Epithelial cell of prostate (primary cell): ENCODE results near the gene APLNR.
"Not testable (repeated sequence)": the region's sequence is repeated elsewhere in the genome, so short reads cannot be mapped to it uniquely, and the experiment has no call there.

Experiments used
- DNase-seq: peaks from one replicate; pipeline ENCODE4 v3.0.0-alpha.2; 2011; ENCODE audit warnings: low read depth, low spot score
- H3K27ac ChIP-seq: fragments of 450-650 bp; 2 replicates; pipeline ENCODE4 v1.5.1; 2017; ENCODE audit warnings: mild to moderate bottlenecking

APLNR gene

DNA sequence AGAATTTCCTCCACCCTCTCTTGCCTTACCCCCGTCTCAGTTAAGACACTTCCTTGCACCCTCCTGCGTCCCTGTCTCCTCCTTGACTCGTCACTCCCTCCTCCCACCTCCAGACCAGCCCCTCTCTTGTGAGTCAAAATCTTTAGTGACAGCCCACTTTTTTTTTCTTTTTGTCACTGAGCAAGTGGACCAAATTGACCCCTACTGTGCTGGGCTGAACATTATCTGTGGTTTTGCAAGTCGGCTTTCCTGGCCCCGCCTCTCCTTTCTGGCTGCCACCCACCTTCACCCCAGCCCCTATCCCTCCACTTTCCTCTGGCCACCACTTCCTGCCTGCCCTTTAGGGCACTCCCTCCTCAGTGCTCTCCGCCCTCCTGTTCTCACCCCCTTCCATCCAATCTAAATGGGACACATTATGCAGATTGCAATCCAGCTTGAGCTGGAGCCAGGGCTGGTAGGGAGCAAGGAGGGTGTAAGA lies at the start of gene APLNR:
Gene APLNR, minus strand, starts transcription at position 47 of the 478 bp plus-strand sequence. CDS start 246 bp downstream, outside the sequence.
- DNase-seq, result no peak
- H3K27ac ChIP-seq, result no peak within 1 kb of the TSS

DNA sequence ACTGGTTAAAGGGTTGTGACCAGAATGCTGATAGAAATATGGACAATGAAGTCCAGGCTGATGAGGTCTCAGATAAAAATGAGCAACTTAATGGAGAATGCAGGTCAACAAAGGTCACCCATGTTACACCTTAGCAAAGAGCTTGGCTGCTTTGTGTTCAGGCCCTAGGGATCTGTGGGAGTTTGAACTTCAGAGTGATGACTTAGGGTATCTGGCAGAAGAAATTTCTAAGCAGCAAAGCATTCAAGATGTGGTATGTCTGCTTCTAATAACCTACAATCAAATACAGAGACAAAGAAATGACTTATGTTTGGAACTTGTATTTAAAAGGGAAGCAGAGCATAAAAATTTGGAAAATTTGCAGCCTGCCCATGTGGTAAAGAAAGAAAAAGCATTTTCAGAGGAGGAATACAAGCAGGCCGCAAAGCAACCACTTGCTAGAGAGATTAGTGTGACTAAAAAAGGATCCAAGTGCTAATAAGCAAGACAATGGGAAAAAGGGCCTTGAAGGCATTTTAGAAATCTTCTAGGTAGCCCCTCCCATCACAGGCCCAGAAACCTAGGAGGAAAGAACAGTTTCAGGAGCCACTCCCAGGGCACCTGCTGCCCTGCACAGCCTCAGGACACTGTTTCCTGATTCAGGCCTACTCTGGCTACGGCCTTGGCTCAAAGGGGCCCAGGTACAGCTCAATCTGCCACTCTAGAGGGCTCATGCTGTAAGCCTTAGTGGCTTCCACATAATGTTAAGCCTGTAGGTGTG lies 46.4 kb upstream of the APLNR start:
- DNase-seq, result no peak
- H3K27ac ChIP-seq, result no peak overlapping the region

DNA sequence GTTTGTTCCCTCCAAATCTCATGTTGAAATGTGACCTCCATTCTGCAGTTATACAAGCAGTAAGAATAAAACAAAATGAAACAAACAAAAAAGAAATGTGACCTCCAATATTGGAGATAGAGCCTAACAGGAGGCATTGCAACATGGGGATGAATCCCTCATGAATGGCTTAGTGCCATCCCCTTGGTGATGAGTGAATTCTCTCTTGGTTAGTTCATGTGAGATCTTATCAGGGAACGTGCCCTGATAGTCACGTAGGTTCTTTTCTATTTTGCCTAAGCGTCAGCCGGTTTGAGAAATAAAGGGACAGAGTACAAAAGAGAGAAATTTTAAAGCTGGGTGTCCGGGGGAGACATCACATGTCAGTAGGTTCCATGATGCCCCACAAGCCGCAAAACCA lies 44.5 kb upstream of the APLNR start:
- not testable (repeated sequence) for H3K27ac ChIP-seq, DNase-seq

DNA sequence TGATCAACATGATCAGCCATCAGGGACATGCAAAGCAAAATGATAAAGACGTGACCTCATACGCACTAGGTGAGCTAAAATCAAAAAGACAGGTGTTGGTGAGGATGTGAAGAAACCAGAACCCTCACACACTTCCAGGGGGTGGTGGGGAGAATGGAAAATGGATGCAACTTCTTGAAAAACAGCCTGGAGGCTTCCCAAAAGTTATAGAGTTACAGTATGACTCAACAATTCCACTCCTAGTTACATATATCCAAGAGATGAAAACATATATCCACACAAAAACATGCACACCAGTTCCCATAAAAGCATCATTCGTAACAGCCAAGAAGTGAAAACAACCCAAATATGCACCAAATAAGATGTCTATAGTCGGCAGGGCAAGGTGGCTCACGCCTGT lies 42.1 kb upstream of the APLNR start:
- H3K27ac ChIP-seq, result peak overlapping the region; percentile 96
- DNase-seq, result no peak

DNA sequence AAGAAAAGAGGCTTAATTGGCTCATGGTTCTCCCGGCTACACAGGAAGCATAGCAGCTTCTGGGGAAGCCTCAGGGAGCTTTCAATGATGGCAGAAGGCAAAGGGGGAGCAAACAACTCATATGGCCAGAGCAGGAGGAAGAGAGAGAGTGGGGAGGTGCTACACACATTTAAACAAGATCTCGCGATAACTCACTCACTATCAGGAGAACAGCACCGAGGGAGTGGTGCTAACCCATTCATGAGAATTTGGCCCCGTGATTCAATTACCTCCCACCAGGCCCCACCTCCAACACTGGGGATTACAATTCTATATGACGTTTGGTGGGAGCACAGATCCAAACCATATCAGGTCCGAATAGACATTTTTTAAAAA lies 41.7 kb upstream of the APLNR start:
- H3K27ac ChIP-seq, result peak overlapping the region; percentile 96

DNA sequence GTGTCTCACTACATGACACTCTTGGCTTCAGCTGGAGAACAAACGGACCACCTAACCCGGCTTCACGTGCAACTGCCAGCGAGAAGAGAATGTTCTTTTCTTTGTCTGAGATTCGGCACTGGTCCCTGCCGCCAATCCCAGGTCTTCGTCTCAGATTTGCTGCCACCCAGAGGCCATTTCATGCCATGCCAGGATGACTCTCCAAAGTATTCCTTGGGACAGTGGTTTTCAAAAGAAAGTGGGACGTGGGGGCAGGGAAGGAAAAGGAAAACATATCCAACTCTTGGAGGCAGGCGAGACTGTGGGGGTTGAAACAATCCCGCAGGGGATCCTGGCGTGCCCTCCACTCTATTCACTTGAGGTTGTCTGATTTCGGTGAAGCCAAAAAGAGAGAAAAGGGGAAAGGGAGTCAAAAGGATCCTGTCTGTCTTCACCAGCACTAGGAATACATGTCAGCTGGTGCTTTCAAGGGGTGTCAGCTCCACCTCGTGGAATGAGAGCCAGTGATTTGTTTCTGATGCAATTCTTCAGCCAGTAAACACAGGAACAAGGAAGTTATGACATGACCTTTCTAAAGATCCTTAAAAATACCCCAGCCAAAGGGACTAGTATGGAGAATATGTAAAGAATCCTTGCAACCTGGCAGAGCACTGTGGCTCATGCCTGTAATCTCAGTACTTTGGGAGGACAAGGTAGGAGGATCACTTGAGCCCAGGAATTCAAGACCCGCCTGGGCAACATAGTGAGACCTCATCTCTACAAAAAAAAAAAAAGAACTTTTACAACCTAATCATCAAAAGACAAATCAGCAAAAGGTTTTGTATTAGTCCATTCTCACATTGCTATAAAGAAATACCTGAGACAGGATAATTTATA lies 41.0 kb upstream of the APLNR start:
- DNase-seq, result peak; percentile 73
- H3K27ac ChIP-seq, result peak overlapping the region; percentile 96

More for the DNA sequence above, 41.7 kb upstream of the APLNR start:
- no peak for DNase-seq

DNA sequence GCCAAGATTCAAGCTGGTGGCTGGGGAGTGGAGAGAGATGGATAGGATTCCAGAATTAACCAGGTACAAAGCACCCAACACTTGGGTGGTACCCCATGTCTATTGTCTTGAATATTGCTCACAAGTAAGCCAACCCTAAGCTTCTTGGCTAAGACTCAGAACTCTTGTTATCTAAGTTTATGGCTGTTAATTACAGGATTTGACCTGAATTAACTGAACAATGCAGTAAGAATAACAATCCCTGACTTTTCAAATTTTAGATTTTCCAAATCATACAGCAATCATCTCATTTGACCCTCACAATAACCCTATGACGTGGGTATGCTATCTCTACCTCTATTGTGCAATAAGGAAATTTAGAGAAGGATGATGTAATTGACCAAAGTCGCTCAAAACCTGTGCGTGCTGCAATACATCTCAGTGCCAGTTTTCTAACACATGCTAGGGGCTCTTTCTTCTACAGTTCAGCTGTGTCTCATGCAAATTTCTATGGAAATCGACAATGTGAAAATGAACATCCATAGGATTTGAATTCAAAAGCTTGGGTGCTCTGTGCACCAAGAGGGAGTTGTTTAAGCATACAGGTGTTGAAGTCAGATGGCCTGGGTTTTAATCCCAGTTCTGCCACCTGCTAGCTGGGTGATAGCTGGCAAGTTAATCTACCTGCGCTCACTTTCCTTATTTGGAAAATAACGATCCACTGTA lies 40.1 kb upstream of the APLNR start:
- no peak for DNase-seq
- peak overlapping the region; percentile 96 for H3K27ac ChIP-seq

DNA sequence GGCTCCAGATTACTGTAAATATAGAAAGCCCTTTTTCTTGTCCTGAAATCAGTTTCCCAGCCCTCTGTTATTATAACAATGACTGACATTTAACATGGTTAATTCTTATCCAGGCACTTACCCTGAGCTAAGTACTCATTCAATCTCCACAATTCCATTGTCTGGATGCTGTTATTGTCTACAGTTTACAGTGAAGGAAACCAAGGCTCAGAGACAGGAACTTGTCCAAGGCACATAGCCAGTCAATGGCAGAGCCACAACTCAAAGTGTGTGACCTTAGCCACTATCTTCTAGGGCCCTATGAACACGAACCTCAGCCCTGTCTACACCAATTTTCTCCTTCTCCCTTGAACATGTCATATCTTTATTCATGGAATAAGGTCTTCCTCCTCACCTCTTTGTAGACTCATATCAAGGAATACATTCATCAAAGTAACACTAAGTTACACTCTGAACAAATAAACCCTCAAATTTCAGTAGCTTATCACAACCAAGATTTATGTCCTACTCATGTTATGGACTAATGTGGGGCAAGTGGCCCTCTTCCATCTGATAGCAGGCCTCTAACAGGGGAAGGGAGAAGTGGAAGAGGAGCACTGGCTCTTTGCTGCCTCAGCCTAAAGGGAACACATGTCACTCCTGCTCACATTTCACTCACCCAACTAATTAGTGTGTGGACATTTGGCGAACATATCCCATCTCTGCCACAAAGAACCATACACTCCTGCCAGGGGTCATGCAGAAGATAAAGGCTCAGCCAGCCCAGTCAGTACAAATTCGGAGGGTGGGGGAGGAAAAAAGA lies 39.3 kb upstream of the APLNR start:
- H3K27ac ChIP-seq, result peak overlapping the region; percentile 96
- DNase-seq, result no peak

DNA sequence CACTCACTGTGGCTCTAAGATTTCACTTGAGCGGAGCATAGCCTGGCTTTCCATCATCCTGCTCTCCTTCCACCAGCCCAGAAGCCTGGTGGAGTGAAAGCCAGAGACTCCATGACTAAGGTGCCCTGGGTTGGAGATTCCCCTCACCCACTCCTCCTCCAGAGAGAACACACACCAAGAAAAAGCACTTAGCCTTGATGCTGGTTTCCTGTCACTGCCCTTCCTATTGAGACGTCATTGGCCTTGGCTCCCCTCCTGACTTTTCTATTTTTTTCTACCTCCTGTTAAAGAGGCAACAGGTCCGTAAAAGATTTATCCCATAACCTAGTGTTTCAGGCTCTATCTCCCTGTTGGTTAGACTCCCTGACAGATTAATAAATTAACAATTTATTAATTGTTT lies 38.5 kb upstream of the APLNR start:
- no peak overlapping the region for H3K27ac ChIP-seq
- no peak for DNase-seq

DNA sequence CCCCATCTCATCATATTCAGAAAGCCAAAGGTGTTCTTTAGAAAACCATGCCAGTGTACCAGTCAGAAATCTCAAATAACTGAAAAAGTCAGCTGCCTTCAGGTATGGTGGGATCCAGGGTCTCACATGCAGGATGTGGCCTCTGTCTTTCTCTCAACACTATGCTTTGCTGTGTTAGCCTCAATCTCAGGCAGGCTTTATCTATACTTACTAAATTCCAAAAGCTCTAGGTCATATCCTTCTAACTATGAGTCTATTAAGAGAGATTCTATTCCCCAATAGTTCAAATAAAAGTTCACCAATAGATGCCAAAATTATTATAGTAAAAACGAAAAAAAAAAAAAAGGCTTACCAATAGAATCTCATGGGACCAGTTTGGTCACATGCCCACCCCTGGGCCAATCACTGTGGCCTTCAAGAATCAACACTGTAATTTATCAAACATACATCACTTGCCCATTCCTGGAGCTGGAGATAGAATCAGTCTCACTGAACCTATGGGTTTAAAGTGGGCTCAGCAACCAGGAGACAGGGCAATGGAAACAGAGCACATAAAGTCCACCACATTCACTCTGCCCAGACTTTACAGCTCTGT lies 38.0 kb upstream of the APLNR start:
- DNase-seq, result no peak
- H3K27ac ChIP-seq, result peak overlapping the region; percentile 56

DNA sequence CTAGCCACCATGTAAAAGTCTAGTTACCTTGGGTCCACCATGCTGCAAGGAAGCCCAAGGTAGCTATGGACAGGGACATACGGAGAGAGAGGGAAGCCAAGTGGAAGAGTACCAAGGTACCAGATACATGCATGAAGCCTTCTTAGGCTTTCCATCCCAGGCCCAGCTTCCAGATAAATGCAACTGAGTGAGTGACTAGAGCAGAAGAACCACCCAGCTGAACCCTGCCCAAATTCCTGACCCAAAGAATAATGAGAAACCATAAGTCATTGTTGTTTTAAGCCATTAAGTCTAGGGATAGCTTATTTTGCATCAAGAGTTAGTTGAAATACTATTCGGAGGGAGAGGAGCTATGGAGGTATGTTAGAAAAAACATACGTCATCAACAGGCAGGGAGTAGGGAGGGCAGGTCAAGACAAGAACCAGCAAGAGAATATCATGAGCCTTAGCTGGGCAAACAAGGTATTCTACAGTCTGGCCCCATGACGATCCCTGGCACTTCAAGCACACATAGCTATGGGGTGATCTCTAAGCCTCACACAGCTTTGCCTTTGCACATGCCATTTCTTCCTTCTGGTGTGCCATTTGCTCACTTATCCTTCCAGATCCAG lies 36.5 kb upstream of the APLNR start:
- DNase-seq, result peak; percentile 78
- peak overlapping the region; percentile 56 for H3K27ac ChIP-seq

DNA sequence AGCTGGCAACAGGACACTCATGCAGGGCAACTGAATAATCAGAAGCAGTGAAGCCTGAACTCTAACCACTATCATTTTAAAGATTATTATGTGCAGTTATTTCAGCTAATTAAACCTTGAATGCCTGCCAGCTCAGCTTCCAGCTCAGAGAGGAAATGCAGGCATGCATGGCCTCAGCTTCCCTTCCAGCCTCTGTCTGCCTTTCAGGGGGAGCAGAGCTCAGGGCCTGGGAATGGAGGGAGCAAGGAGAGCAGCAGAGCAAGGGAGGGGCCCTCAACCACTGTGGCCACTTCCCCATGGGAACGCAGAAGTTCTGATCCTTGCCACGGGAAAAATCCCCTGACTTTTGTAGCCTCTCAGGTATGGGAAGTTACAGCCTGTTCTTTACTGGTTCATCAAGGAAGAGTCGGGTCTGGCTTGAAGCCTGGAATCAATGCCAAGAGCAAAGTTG lies 32.5 kb upstream of the APLNR start:
- no peak overlapping the region for H3K27ac ChIP-seq
- DNase-seq, result no peak

DNA sequence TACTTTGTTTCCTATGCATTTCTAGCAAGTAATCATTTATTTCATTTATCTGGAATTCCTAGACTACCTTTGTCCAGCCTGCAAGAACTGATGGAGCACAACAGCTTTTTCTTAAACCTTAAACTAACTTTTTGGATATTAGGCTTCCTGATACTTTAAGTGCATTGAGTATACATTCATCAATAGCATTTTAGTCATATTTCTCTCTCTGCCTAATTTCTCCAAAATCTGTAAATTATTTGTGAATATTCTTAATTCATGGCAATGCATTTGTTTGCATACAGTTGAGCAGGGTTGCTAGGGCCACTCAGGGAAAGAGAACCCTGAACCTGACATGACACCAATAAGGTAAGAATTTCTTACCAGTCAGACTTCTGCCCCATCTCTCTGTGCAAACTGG lies 29.1 kb upstream of the APLNR start:
- H3K27ac ChIP-seq, result no peak overlapping the region

DNA sequence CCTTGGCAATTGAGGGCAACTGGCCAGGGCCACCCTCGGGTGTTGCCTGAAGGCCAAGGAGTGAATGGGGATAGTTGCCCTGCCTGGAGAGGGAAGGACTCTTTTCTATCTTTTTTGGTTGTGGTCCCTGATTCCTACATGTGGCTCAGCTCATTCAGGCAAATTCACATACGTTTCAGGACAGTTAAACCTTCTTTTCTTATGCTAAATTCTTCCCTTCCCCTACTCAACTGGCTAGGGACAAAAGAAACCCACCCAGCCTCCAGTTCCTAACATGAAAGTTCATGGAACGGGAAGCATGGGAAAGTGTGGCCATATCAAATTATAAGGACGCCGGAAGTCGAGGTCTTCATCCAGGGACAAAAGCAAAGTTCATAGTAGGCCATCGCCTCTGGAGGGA lies 26.3 kb upstream of the APLNR start:
- H3K27ac ChIP-seq, result no peak overlapping the region
- no peak for DNase-seq

More for the DNA sequence above, 29.1 kb upstream of the APLNR start:
- no peak for DNase-seq

DNA sequence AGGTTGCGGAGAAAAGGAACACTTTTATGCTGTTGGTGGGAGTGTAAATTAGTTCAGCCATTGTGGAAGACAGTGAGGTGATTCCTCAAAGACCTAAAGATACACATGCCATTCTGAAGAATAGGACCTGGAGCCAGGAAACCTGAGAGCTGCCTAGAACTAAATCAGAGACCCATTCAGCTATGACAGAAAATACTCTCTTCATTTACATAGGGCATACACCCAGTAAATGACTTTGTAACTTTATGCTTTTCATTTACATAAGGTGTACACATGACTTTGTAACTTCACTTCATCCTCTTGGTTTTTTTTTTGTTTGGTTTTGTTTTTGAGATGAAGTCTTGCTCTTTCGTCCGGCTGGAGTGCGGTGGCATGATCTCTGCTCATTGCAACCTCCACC lies 25.1 kb upstream of the APLNR start:
- no peak overlapping the region for H3K27ac ChIP-seq
- no peak for DNase-seq

DNA sequence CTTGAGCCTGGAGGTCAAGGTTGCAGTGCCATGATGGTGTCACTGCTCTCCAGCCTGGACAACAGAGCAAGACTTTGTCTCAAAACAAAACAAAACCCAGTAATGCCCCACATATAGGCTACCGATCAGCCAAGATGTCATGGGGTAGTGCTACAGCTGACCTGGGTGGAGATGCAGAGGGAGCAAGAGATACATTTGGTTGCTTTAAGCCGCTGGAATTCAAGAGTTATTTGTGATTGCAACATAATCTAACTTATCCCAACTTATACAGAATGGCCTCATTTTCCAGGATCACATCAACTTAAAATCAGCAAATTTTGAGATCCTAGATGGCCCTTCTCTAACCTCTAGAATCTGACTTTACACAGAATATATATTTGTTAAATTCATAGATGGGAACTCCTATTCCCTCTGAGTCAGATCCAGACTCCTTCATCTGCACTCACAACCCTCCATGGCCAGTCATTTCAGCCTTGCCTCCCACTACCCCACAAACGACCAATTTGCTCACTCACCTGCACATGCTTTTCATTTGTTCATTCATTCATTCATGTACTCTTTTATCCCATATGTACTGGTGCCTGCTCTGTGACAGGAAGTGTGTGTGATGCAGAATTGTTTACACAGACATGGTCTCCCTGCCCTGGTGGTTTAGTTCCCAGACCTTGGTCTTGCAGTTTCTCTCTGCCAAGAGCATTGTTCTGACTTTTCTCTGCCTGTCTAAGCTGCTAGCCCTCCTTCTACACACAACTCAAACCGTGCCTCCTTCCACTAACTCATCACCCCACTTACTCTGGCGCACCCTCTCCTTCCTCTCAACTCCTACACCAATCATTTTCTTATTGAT lies 24.1 kb upstream of the APLNR start:
- no peak overlapping the region for H3K27ac ChIP-seq
- no peak for DNase-seq

DNA sequence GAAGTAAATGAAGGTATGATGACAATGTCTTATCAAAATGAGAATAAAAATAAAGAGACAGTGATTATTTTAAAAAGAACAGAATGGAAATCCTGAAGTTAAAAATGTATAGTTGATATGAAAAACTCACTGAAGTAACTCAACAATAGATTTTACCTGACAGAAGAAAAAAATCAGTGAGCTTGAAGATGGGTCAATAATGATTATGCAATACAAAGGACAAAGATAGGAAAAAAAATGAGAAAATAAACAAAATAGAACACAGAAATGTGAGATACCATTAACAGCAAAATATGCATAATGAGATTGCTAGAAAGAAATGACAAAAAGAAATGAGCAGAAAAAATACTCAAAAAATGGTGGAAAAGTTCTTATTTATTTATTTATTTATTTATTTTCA lies 19.1 kb upstream of the APLNR start:
- H3K27ac ChIP-seq, result peak overlapping the region; percentile 17
- DNase-seq, result no peak

DNA sequence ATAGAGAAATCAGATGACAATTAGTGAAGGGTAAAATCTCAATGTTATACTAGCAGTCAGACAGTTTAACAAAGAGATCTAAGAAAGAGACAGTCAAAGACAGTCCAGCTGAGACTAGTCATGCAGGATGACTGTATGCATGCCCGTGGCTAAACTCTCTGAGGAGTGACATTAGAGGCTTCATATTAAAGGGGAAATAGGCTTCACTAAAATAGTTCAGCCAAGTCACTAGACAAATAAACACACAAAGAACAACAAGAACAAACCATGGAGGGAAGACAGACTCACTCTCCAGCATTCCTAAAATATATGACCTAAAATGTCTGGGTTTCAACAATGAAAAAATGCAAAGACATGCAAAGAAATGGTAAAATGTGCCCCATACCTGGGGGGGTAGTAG lies 18.6 kb upstream of the APLNR start:
- H3K27ac ChIP-seq, result peak overlapping the region; percentile 17
- no peak for DNase-seq
